Esophagus muscularis mucosa (tissue), 4 donors: ENCODE results near the gene CAPNS1. TPM values are rescaled to one million over a fixed set of nuclear protein-coding genes. Genes with fewer than 3 reads are reported as not detected.

Experiments used
- DNase-seq: peaks from one replicate; pipeline ENCODE4 v3.0.0-alpha.2; 2017; ENCODE audit errors: extremely low spot score
- H3K27ac ChIP-seq, 4 donors: fragments of 200-600 bp; sonication (generic); replicated peaks in 1 of 4; 1 replicate in 3 of 4; 2 replicates in 1 of 4; pipeline ENCODE4 v1.5.1; 2016 to 2019; ENCODE audit warnings: mild to moderate bottlenecking in 1 of 4
- H3K27me3 ChIP-seq, 4 donors: fragments of 200-600 bp; sonication (generic); one replicate each; pipeline versions ENCODE4 v1.5.1 to v1.6.0; 2016 to 2019
- H3K36me3 ChIP-seq, 4 donors: fragments of 200-600 bp; sonication (generic); one replicate each; pipeline ENCODE4 v1.5.1; 2016 to 2019
- H3K4me1 ChIP-seq, 4 donors: fragments of 200-600 bp; sonication (generic); one replicate each; pipeline ENCODE4 v1.5.1; 2016 to 2019
- H3K4me3 ChIP-seq, 4 donors: fragments of 200-600 bp; sonication (generic); 1 replicate in 2 of 4; 2 replicates in 2 of 4; pipeline ENCODE4 v1.5.1; 2016 to 2019; ENCODE audit warnings: mild to moderate bottlenecking in 4 of 4, moderate library complexity in 1 of 4
- H3K9me3 ChIP-seq, 4 donors: fragments of 200-600 bp; sonication (generic); 1 replicate in 3 of 4; 2 replicates in 1 of 4; pipeline ENCODE4 v1.5.1; 2016 to 2019
- EP300 ChIP-seq: sonication (generic); formaldehyde crosslinking; IDR thresholded peaks from one replicate; pipeline ENCODE4 v1.6.1; 2017; ENCODE audit warnings: antibody characterized with exemption
- POLR2A ChIP-seq: fragments of 450-650 bp; IDR thresholded peaks from one replicate; pipeline ENCODE4 v1.6.1; 2017; ENCODE audit warnings: antibody characterized with exemption, moderate library complexity, mild to moderate bottlenecking, low read depth
- POLR2AphosphoS5 ChIP-seq, 2 donors: sonication (generic); formaldehyde crosslinking; IDR thresholded peaks; one replicate each; pipeline ENCODE4 v1.6.1; 2017; ENCODE audit warnings: antibody characterized with exemption in 2 of 2
- WGBS: methylation state at CpG from one replicate; pipeline ENCODE4 v1.1.5; 2018; 5-methylcytosine and 5-hydroxymethylcytosine counted together
- intact Hi-C: fragments of 100-400 bp; cut with DNase I; formaldehyde crosslinking; loops from one replicate; pipeline ENCODE4 v1.15.1; 2023
- total RNA-seq, 4 donors: library from RNA; depleted of rRNA; stranded (reverse); fragments of >200 nt; gene quantifications; one replicate each; pipeline versions ENCODE4 v1.1.0 to v1.2.1, GENCODE V29; 2016
- TF ChIP-seq, protein P1 (sequence below), 3 experiments: fragments of 200-600 bp in 2 of 3; fragments of 450-650 bp in 1 of 3; sonication (generic) in 2 of 3; IDR thresholded peaks; one replicate each; pipeline ENCODE4 v1.5.1; 2017 to 2019; ENCODE audit warnings: antibody characterized with exemption in 3 of 3, mild to moderate bottlenecking in 2 of 3, moderate library complexity in 1 of 3

Gene CAPNS1
- total RNA-seq, 4 donors from 2014 or later = 212 to 245 (median 229) TPM

DNA sequence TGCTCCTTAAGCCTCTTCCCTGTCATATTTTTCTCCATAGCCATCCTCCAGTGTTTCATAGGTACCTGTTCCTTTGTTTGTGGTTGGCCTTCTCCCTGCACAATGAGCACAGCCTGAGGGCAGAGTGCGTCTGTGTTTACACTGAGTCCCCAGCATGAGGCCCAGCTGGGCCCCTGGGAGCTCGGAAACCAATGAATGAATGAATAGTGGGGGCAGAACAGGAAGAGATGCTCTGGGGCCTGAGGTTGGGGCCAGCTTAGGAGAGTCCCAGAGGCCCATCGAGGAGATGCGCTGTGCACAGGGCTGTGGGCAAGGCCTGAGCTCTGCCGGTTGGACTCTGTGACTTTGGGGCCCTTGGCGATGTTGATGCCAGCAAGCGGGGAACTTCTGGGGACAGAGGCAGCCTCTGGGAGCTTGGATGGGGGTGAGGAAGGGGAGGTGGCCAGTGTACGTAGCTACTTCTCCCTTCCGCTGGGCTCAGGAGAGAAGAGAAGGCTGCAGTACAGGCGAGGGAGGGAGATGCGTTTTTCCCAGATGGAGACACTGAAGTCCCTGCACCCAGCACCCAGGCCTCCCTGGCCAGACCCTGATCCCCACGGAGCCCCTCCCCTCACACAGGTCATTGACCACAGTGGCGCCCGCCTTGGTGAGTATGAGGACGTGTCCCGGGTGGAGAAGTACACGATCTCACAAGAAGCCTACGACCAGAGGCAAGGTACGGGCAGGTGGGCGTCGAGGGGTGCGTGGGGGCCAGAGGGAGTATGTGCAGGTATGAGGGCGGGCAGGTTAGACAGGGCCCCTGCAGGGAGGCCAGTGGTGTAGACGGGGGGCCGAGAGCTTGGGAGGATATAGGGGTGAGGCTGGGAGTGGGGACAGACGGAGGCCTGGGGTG, 19.5 kb upstream of the CAPNS1 start:
- H3K9me3 ChIP-seq = no peaks in the 10 kb centered on the region
- 90% methylated on average over 26 of the region's 26 CpGs for WGBS
- TF ChIP-seq, protein P1, sequence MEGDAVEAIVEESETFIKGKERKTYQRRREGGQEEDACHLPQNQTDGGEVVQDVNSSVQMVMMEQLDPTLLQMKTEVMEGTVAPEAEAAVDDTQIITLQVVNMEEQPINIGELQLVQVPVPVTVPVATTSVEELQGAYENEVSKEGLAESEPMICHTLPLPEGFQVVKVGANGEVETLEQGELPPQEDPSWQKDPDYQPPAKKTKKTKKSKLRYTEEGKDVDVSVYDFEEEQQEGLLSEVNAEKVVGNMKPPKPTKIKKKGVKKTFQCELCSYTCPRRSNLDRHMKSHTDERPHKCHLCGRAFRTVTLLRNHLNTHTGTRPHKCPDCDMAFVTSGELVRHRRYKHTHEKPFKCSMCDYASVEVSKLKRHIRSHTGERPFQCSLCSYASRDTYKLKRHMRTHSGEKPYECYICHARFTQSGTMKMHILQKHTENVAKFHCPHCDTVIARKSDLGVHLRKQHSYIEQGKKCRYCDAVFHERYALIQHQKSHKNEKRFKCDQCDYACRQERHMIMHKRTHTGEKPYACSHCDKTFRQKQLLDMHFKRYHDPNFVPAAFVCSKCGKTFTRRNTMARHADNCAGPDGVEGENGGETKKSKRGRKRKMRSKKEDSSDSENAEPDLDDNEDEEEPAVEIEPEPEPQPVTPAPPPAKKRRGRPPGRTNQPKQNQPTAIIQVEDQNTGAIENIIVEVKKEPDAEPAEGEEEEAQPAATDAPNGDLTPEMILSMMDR (IDR thresholded peaks at IDR 0.05) = no peak
- TF ChIP-seq EP300 (no peak), POLR2A (no peak)
- intact Hi-C loops = no loop called here
- H3K4me3 ChIP-seq = no peak overlapping the region
- peaks cover 13 to 35% (median 25%) of the 10 kb centered on the region in 4 donors for H3K4me1 ChIP-seq
- H3K36me3 ChIP-seq = peaks cover 39 to 89% (median 79%) of the 10 kb centered on the region in 4 donors
- DNase-seq = no peak
- H3K27me3 ChIP-seq = no peaks in the 10 kb centered on the region
- no peak overlapping the region for H3K27ac ChIP-seq

DNA sequence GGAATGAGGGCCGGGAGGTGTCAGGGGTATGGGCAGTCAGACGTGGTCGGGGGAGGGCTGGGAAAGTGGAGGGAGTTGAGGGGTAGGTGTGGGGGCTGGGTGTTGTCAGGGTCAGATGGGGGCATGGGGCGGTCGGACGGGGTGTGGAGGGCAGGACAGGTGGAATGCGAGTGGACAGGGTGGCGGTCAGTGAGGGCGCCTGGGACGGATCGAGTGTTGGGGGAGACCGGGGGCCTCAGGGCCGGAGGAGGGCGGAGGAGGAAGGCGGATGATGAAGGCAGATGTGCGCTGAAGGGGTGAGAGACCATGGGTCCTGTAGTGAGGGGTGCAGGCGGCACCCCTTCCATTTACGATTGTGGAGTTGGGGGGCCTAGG, 18.9 kb upstream of the CAPNS1 start:
- Histone ChIP-seq H3K9me3 (no peaks in the 10 kb centered on the region), H3K27ac (no peak overlapping the region), H3K36me3 (peaks cover 45 to 96% (median 86%) of the 10 kb centered on the region in 4 donors), H3K4me3 (no peak overlapping the region), H3K27me3 (no peaks in the 10 kb centered on the region), H3K4me1 (peaks cover 10 to 32% (median 21%) of the 10 kb centered on the region in 4 donors)
- no peak for DNase-seq
- intact Hi-C loops = no loop called here
- TF ChIP-seq, protein P1 (IDR thresholded peaks at IDR 0.05) = no peak
- TF ChIP-seq POLR2A = no peak
- no peak for TF ChIP-seq EP300
- TF ChIP-seq POLR2AphosphoS5 (IDR thresholded peaks at IDR 0.05) = no peak
- 90% methylated on average over 18 of the region's 18 CpGs for WGBS

DNA sequence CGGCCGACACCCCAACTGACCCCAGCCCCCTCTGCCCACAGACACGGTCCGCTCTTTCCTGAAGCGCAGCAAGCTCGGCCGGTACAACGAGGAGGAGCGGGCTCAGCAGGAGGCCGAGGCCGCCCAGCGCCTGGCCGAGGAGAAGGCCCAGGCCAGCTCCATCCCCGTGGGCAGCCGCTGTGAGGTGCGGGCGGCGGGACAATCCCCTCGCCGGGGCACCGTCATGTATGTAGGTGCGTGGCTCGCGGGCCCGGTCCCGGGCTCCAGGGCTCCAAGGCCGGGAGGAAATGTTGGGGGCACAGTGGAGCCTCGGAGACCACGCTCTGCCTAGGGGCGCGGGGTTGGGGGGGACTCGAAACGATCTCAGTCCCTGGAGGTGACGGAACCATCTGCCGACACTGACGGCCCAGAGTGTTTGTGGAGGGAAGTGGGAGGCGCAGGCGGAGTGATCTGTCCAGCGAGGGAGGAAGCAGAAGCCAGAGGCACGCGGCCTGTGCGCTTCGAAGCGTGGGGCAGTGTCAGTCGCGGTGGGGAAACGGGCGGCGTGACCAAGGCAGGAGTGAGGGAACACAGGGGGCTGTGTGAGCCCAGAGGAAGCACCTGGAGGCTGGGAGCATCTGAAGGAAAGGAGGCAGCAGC, 18.3 kb upstream of the CAPNS1 start:
- Histone ChIP-seq H3K9me3 (no peaks in the 10 kb centered on the region), H3K36me3 (peaks cover 46 to 95% (median 86%) of the 10 kb centered on the region in 4 donors), H3K4me1 (peaks cover 4 to 26% (median 14%) of the 10 kb centered on the region in 4 donors), H3K4me3 (no peak overlapping the region), H3K27me3 (no peaks in the 10 kb centered on the region), H3K27ac (no peak overlapping the region)
- no peak for DNase-seq
- intact Hi-C loops = no loop called here
- TF ChIP-seq POLR2AphosphoS5 (IDR thresholded peaks at IDR 0.05) = no peak
- TF ChIP-seq, protein P1 (IDR thresholded peaks at IDR 0.05) = no peak
- no peak for TF ChIP-seq POLR2A
- no peak for TF ChIP-seq EP300
- WGBS = 88% methylated on average over 40 of the region's 49 CpGs

DNA sequence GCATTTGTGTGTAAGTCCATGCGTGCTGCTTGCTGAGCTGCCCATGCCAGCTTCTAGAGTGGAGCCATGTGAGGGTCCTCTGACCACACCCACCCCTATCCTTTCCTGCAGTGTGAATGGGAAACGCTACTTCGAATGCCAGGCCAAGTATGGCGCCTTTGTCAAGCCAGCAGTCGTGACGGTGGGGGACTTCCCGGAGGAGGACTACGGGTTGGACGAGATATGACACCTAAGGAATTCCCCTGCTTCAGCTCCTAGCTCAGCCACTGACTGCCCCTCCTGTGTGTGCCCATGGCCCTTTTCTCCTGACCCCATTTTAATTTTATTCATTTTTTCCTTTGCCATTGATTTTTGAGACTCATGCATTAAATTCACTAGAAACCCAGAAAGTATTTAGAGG, 14.3 kb upstream of the CAPNS1 start:
- H3K4me1 ChIP-seq = peaks cover 11 to 22% (median 20%) of the 10 kb centered on the region in 4 donors
- WGBS = 78% methylated on average over 9 of the region's 9 CpGs
- TF ChIP-seq POLR2AphosphoS5 (IDR thresholded peaks at IDR 0.05) (no peak), EP300 (no peak), POLR2A (no peak)
- TF ChIP-seq, protein P1 (IDR thresholded peaks at IDR 0.05) = no peak
- H3K4me3 ChIP-seq = no peak overlapping the region
- intact Hi-C loops = no loop called here
- no peak overlapping the region for H3K27ac ChIP-seq
- no peaks in the 10 kb centered on the region for H3K27me3 ChIP-seq
- peaks cover 34 to 57% (median 54%) of the 10 kb centered on the region in 4 donors for H3K36me3 ChIP-seq
- DNase-seq = no peak
- H3K9me3 ChIP-seq = no peaks in the 10 kb centered on the region
